NCI-H446 treated with DMSO at 0.1 percent for 48 hours (cell line): ENCODE results near the gene CACNA2D4.
A peak's percentile ranks its signal among the peaks of the same experiment; 100 is the strongest.

ENCODE experiments used
- DNase-seq: peaks from one replicate; lab custom pipeline; 2025; lab: John Stamatoyannopoulos, UW

CACNA2D4 gene

GRCh38 chr12:1870998-1871917, 47.2 kb downstream of the CACNA2D4 start:
- DNase-seq: no peak

GRCh38 chr12:1870086-1870485, 48.4 kb downstream of the CACNA2D4 start:
- DNase-seq: no peak

- DNase-seq: no peak
These were observed 49.3 kb downstream of the CACNA2D4 start for GRCh38 chr12:1869145-1869544.

DNA sequence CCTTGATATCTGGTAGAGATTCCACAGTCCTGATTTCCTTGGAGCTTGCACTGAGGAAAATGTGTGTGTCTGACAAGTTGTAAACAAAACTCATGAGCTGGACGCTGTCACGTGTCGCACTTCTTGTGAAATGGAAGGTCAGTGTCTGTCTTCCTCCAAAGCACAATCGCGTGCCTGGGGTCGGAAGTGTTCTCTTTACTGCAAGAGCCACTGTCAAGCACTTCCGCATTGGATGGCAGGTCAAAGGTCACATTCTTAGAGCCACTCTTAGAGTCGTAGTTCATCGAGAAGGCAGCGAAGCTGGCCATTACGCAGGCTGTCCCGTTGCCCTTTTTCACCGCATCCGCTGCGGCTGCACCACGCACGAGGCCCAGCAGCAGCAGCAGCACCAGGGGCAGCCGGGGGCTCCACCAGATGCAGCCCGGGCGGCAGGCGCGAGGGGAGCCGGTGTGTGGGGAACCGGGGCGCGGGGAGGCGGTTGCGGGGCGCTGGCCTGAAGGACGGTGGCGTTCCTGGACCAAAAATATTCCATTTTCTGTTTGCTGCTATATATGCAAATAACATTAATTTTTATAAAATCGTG, 53.1 kb downstream of the CACNA2D4 start:
- no peak for DNase-seq

- DNase-seq: no peak
These were observed 53.6 kb downstream of the CACNA2D4 start for GRCh38 chr12:1864867-1865266.

GRCh38 chr12:1864456-1864855, 54.0 kb downstream of the CACNA2D4 start:
- no peak for DNase-seq

- DNase-seq: no peak
These were observed 54.6 kb downstream of the CACNA2D4 start for GRCh38 chr12:1863823-1864222.

DNA sequence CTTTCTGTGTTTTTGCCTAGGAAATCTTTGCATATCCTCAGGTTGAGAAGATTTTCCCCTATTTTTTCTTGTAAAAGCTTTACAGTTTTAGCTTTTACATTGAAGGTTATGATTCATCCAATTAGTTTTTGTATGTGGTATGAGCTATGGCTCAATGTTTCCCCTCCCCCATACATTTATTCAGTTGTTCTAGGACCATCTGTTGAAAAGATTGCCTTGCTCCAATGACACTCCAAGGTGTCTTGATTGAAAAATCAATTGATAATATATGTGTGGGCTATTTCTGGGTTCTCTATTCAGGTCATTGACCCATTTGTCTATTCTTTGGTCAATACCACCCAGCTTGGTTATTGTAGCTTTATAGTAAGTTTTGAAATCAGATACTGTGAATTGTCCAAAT, 55.5 kb downstream of the CACNA2D4 start:
- DNase-seq: peak; percentile 52

GRCh38 chr12:1859643-1860042, 58.8 kb downstream of the CACNA2D4 start:
- no peak for DNase-seq

GRCh38 chr12:1858456-1858855, 60.0 kb downstream of the CACNA2D4 start:
- no peak for DNase-seq

DNA sequence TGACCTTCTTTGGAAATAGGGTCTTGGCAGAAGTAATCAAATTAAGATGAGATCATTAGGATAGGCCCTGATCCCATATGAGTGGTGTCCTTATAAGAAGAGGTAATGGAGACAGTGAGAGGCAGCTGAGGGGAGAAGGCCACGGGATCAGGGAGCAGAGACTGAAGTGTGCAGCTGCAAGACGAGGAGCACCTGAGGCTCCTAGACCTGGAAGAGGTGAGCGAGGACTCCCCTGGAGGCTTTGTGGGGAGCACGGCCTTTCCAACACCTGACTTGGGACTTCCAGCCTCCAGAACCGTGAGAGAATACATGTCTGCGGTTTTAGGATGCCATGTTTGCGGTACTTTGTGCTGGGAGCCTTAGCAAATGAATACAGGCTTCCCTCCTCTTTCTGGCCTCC, 60.6 kb downstream of the CACNA2D4 start:
- no peak for DNase-seq

DNA sequence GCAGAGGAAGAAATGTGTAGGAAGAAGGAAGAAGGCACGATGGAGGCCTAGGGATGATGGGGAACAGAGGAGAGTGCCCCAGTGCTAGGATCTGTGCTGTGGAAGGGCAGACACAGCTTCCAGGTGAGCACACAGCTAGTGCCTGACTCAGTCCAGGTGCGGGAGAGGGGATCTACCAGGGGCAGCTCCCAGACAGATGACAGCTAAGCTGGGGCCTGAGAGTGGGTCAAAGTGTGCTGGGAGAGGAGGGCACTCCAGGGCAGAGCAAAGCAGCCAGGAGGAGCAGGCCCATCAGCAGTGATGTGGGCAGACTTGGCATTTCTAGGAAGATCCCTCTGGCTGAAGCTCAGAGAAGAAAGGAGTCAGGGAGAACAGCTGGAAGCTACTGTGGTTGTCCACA, 61.4 kb downstream of the CACNA2D4 start:
- DNase-seq: no peak

- no peak for DNase-seq
These were observed 63.2 kb downstream of the CACNA2D4 start for GRCh38 chr12:1855241-1855640.

- no peak for DNase-seq
These were observed 64.7 kb downstream of the CACNA2D4 start for GRCh38 chr12:1853716-1854115.

GRCh38 chr12:1852076-1852475, 66.4 kb downstream of the CACNA2D4 start:
- no peak for DNase-seq

DNA sequence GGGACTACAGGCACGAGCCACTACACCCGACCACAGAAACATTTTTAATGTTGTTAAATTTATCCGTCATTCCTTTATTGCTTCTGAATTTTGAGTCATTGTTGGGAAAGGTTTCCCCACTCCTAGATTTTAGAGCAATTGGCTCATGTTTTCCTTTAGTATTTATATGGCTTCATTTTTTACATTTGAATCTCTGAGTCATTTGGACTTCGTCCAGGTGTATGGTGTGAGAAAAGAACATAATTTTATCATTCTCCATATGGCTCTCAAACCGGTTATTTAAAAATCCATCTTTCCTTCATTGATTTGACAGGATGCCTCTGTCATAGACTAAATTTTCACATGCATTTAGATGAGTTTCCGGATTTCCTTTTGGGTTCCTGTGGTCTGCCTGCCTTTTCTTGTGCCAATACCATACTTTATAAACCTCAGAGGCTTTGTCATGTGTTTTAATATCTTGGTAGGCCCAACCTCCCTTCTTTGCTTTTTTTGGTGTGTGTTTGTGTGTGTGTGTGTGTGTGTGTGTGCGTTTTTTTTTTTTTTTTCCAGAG, 67.2 kb downstream of the CACNA2D4 start:
- DNase-seq: peak; percentile 97

GRCh38 chr12:1848745-1849144, 69.7 kb downstream of the CACNA2D4 start:
- DNase-seq: peak; percentile 84

GRCh38 chr12:1848146-1848545, 70.3 kb downstream of the CACNA2D4 start:
- no peak for DNase-seq

GRCh38 chr12:1847411-1847810, 71.0 kb downstream of the CACNA2D4 start:
- DNase-seq: no peak

GRCh38 chr12:1846421-1847405, 71.7 kb downstream of the CACNA2D4 start:
- DNase-seq: no peak

DNA sequence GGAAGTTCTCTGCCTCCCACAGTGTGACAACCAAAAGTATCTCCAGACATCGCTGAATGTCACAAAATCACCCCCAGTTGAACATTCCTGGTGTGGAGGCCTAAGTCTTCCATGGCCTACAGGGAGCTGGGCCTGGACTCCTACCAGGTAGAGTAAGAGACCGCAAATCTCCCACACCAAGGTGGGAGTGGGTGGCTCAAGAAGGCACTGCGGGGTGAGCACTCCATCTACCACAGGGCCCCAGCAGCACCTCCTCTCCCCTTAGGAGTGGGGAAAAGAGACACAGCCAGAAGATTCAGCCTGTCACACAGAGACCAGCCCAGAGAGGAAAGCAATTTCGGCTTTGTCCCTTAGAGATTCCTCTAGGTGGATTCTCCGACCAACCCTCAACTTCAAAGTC, 72.6 kb downstream of the CACNA2D4 start:
- no peak for DNase-seq

GRCh38 chr12:1845427-1845826, 73.0 kb downstream of the CACNA2D4 start:
- DNase-seq: no peak
